Parathyroid adenoma (tissue), 2 donors: ENCODE measurements around the gene ORC5.

Experiments used
- H2AFZ ChIP-seq: fragments of 300-600 bp; sonication (generic); one replicate; pipeline ENCODE4 v1.7.0; 2017; ENCODE audit warnings: antibody characterized with exemption, mild to moderate bottlenecking
- H3K27ac ChIP-seq: fragments of 300-600 bp; sonication (generic); one replicate; pipeline ENCODE4 v1.7.0; 2017
- H3K27me3 ChIP-seq: fragments of 300-600 bp; sonication (generic); one replicate; pipeline ENCODE4 v1.7.0; 2017; ENCODE audit warnings: low read length; ENCODE audit not compliant: control insufficient read depth, insufficient read depth
- H3K36me3 ChIP-seq: fragments of 300-600 bp; sonication (generic); one replicate; pipeline ENCODE4 v1.7.0; 2017; ENCODE audit warnings: low read length; ENCODE audit not compliant: control insufficient read depth, insufficient read depth
- H3K4me1 ChIP-seq: fragments of 300-600 bp; sonication (generic); one replicate; pipeline ENCODE4 v1.7.0; 2017; ENCODE audit warnings: control low read depth
- H3K4me2 ChIP-seq: fragments of 300-600 bp; sonication (generic); one replicate; pipeline ENCODE4 v1.7.0; 2017; ENCODE audit warnings: low read length
- H3K4me3 ChIP-seq: fragments of 300-600 bp; sonication (generic); one replicate; pipeline ENCODE4 v1.7.0; 2017; ENCODE audit warnings: low read depth, low read length
- H3K79me2 ChIP-seq: fragments of 300-600 bp; sonication (generic); one replicate; pipeline ENCODE4 v1.7.0; 2017; ENCODE audit warnings: control low read depth
- H3K9ac ChIP-seq: fragments of 300-600 bp; sonication (generic); one replicate; pipeline ENCODE4 v1.7.0; 2017; ENCODE audit warnings: mild to moderate bottlenecking
- H3K9me3 ChIP-seq: fragments of 300-600 bp; sonication (generic); one replicate; pipeline ENCODE4 v1.7.0; 2017; ENCODE audit warnings: low read length; ENCODE audit not compliant: control insufficient read depth
- TF ChIP-seq, protein P1 (sequence below): fragments of 300-600 bp; sonication (generic); IDR thresholded peaks from one replicate; pipeline ENCODE4 v1.7.0; 2017; ENCODE audit warnings: antibody characterized with exemption, mild to moderate bottlenecking
- donor health status: primary hyperparathyroidism.

ORC5 gene

DNA sequence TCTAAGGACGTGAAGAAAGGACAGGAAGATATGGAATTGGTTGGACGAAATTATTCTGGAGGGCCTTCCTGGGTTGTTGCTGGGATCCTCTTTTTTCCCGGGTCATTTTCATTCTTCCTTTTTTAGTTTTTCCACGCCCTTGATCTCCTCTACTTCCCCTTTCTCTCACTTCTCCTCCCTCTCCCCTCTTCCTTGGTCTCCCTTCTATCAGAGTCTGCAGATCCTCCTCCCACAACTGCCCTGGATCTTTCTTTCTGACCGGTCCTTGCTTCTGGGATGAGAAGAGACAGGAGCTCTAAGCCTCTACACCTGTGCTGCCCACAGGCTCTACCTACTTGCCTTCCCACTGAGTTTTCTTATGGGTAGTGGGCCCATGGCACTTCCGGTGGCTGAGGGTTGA, 114.7 kb downstream of the ORC5 start:
- no peaks in the 10 kb centered on the region for H3K27me3 ChIP-seq
- H3K4me1 ChIP-seq, result no peaks in the 10 kb centered on the region
- H3K9me3 ChIP-seq, result no peaks in the 10 kb centered on the region
- H2AFZ ChIP-seq, result no peak overlapping the region
- H3K27ac ChIP-seq, result no peak overlapping the region
- no peaks in the 10 kb centered on the region for H3K79me2 ChIP-seq
- H3K36me3 ChIP-seq, result no peaks in the 10 kb centered on the region
- TF ChIP-seq, protein P1, sequence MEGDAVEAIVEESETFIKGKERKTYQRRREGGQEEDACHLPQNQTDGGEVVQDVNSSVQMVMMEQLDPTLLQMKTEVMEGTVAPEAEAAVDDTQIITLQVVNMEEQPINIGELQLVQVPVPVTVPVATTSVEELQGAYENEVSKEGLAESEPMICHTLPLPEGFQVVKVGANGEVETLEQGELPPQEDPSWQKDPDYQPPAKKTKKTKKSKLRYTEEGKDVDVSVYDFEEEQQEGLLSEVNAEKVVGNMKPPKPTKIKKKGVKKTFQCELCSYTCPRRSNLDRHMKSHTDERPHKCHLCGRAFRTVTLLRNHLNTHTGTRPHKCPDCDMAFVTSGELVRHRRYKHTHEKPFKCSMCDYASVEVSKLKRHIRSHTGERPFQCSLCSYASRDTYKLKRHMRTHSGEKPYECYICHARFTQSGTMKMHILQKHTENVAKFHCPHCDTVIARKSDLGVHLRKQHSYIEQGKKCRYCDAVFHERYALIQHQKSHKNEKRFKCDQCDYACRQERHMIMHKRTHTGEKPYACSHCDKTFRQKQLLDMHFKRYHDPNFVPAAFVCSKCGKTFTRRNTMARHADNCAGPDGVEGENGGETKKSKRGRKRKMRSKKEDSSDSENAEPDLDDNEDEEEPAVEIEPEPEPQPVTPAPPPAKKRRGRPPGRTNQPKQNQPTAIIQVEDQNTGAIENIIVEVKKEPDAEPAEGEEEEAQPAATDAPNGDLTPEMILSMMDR, result no peak
- no peak overlapping the region for H3K4me2 ChIP-seq
- no peak overlapping the region for H3K4me3 ChIP-seq
- H3K9ac ChIP-seq, result no peak overlapping the region

DNA sequence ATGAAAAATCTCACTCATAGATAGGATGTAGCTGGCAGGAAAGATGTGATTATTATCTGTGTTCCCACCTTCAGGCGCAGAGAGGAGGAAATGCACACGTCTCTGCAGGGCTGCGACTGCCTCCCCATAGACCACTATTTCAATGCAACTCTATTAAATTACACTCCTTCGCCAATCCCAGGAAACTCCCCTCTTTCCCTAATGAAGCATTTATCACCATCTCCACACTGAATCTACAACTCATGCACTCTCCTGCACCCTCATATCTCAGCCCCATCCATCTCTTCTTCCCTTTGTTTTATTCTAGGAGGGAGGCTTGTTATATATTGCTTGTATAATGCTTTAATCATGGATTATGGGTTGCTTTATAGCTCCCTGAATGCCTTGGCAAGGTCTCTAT, 116.6 kb downstream of the ORC5 start:
- Histone ChIP-seq H2AFZ (no peak overlapping the region), H3K9ac (no peak overlapping the region), H3K4me2 (no peak overlapping the region), H3K36me3 (no peaks in the 10 kb centered on the region), H3K4me3 (no peak overlapping the region), H3K27ac (no peak overlapping the region), H3K79me2 (no peaks in the 10 kb centered on the region), H3K4me1 (no peaks in the 10 kb centered on the region), H3K9me3 (no peaks in the 10 kb centered on the region), H3K27me3 (no peaks in the 10 kb centered on the region)
- TF ChIP-seq, protein P1, result no peak

DNA sequence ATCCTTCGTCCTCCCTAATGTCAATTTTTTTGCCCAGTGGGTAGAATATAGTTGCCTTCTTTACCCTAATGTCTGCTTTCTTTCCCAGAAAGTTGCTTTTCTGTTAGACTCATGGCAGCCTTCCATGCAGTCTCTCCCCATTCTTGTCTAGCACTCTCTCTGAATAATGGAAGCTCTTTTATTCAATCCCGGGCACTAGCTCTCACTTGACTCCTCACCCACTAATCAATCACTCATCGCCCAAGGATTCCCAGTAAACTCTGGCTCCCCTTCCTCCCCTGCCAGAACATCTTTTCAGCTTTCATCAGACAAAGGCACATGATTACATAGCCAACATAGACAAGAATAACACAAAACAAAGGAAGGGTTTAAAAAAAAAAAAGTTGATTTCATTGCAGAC, 118.2 kb downstream of the ORC5 start:
- no peaks in the 10 kb centered on the region for H3K36me3 ChIP-seq
- no peak overlapping the region for H3K4me2 ChIP-seq
- no peaks in the 10 kb centered on the region for H3K79me2 ChIP-seq
- TF ChIP-seq, protein P1, result no peak
- no peak overlapping the region for H3K4me3 ChIP-seq
- H3K27ac ChIP-seq, result no peak overlapping the region
- H3K9me3 ChIP-seq, result no peaks in the 10 kb centered on the region
- H3K9ac ChIP-seq, result no peak overlapping the region
- no peaks in the 10 kb centered on the region for H3K4me1 ChIP-seq
- no peaks in the 10 kb centered on the region for H3K27me3 ChIP-seq
- no peak overlapping the region for H2AFZ ChIP-seq

DNA sequence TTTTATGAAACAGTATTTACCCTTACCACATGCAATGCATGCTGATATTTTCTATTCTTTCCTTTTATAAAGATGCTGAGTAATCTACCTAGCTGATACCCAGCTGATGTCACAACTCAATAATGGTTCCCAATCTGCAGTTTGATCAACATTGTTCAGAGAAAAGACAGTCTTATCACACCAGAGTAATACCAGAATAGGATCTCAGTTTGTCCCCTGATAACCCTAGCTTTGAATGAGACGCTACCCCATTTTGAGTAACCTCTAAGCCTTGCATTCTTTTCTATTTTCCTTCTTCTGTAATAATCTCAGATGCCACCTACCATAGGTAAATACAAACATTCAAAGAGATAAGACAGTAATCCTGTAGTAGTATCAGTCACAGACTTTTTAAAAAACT, 118.8 kb downstream of the ORC5 start:
- Histone ChIP-seq H3K27ac (no peak overlapping the region), H3K4me2 (no peak overlapping the region), H3K27me3 (no peaks in the 10 kb centered on the region), H3K36me3 (no peaks in the 10 kb centered on the region), H3K9me3 (no peaks in the 10 kb centered on the region), H2AFZ (no peak overlapping the region), H3K9ac (no peak overlapping the region), H3K4me1 (no peaks in the 10 kb centered on the region), H3K79me2 (no peaks in the 10 kb centered on the region), H3K4me3 (no peak overlapping the region)
- TF ChIP-seq, protein P1, result no peak
